ENCODE measurements around the gene GPN2. TPM values are rescaled to one million over a fixed set of nuclear protein-coding genes. Genes with fewer than 3 reads are reported as not detected.

GPN2 gene
- polyA plus RNA-seq, 3 donors: 6.5 to 15.6 (median 8.3) TPM

Other genes with a start within 250 kb of the GPN2 start
- gene ARID1A, start 194.3 kb downstream of the GPN2 start, polyA plus RNA-seq: 10 to 100 TPM; 12.2 to 22.8 (median 18.1) TPM
- 1 to 10 TPM; 6.7 to 9.5 (median 8.4) TPM for gene PIGV, start 102.3 kb downstream of the GPN2 start, polyA plus RNA-seq
- 10 to 100 TPM in 2 of 3 donors, 1 to 10 TPM in 1; 6.1 to 28.4 (median 17.1) TPM for gene ZDHHC18, start 63.6 kb downstream of the GPN2 start, polyA plus RNA-seq
- gene SFN, start 27.1 kb downstream of the GPN2 start, polyA plus RNA-seq: 1 to 10 TPM in 1 of 3 donors, under 1 TPM in 2; 0.44 to 9.4 (median 0.79) TPM
- 10 to 100 TPM in 1 of 3 donors, 1 to 10 TPM in 2; 6.3 to 16.5 (median 9.4) TPM for gene GPATCH3, start 10.2 kb upstream of the GPN2 start, polyA plus RNA-seq
- 10 to 100 TPM in 1 of 3 donors, 1 to 10 TPM in 1, not detected in 1; 4.0 to 16.3 TPM for gene NR0B2, start 23.7 kb upstream of the GPN2 start, polyA plus RNA-seq
- 10 to 100 TPM; 36.1 to 49.8 (median 45.1) TPM for gene NUDC, start 31.5 kb upstream of the GPN2 start, polyA plus RNA-seq
- gene KDF1, start 70.2 kb upstream of the GPN2 start, polyA plus RNA-seq: 10 to 100 TPM in 1 of 3 donors, under 1 TPM in 1, not detected in 1; 0.94 to 10.6 TPM
- 10 to 100 TPM in 2 of 3 donors, 1 to 10 TPM in 1; 9.1 to 10.4 (median 10.3) TPM for gene TRNP1, start 103.4 kb upstream of the GPN2 start, polyA plus RNA-seq
- gene TENT5B, start 122.6 kb upstream of the GPN2 start, polyA plus RNA-seq: 1 to 10 TPM; 1.8 to 3.1 (median 2.9) TPM

Measured in adipose tissue (tissue), 3 donors.